GM12891 (cell line): ENCODE results near the gene ZBTB7B.

Experiments used
- DNase-seq: peaks from one replicate; pipeline ENCODE4 v3.0.0; 2011; ENCODE audit warnings: low spot score; ENCODE audit not compliant: insufficient read length
- FAIRE-seq: peaks from 2 replicates; lab custom pipeline; 2011; peaks lifted over from hg19 to GRCh38; lab: Jason Lieb, UNC
- PAX5 ChIP-seq: IDR thresholded peaks from 2 replicates; pipeline ENCODE4 v1.6.1; 2011; ENCODE audit warnings: low read length, moderate library complexity, mild to moderate bottlenecking; ENCODE audit not compliant: insufficient read depth, severe bottlenecking
- POLR2A ChIP-seq: IDR thresholded peaks from 2 replicates; pipeline ENCODE4 v1.6.1; 2011; ENCODE audit warnings: low read depth, low read length, control low read depth
- POLR2AphosphoS5 ChIP-seq: IDR thresholded peaks from 2 replicates; pipeline ENCODE4 v1.6.1; 2011; ENCODE audit warnings: low read depth, low read length, control low read depth
- POU2F2 ChIP-seq: IDR thresholded peaks from 2 replicates; pipeline ENCODE4 v1.6.1; 2011; ENCODE audit warnings: low read depth, mild to moderate bottlenecking, control low read depth, low read length, moderate library complexity
- SPI1 ChIP-seq: IDR thresholded peaks from 2 replicates; pipeline ENCODE4 v1.6.1; 2011; ENCODE audit warnings: low read depth, low read length, control low read depth
- TAF1 ChIP-seq: IDR thresholded peaks from 2 replicates; pipeline ENCODE4 v1.6.1; 2011; ENCODE audit warnings: low read depth, low read length, control low read depth

Gene ZBTB7B

DNA sequence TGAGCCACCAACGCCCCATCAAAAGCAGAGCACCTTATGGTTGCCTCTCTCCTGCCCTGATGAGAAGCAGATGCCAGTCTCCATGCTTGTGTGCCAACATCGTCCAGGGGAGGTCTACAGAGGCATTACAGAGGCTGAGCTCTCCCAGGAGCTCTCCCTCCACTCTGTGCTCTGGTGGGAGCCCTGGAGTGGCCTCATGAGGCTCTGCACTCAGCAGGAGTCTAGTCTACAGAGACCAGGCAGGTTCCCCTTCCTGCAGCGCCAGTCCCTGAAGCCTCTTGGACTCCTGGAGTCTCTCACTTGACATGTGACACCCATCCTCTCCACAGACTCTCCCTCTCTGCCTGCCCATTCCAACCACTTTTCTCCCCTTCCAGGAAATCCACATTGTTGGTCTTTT lies 34.4 kb downstream of the ZBTB7B start:
- TF ChIP-seq PAX5, result no peak
- no peak for FAIRE-seq
- no peak for DNase-seq

DNA sequence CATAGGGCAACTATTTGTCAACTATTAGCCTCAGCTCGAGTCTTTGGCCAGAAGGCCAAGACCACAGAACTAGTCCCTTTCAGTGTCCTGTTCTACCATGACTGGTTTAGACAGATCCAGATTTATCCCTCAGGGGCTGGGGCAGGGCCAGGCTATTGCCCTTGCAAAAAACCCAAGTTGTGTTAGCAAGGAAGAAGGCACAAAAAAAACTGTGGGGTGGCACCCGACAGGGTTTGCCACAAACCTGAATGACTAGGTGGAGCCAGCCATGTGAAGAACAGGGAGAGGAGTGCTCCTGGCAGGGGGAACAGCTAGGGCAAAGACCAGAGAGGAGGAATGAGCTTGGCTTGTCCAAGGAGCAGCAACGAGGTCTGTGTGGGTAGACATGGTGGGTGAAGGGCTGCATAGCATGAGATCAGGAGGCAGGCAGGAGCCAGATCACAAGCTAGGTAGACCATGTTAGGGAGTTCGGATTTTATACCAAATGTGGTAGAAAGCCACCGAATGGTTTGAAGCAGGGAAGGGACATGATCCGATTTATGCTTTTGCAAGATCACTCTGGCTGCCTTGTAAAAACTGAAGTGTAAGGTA lies 35.3 kb downstream of the ZBTB7B start:
- DNase-seq (no peak), FAIRE-seq (no peak)
- no peak for TF ChIP-seq POU2F2
- TF ChIP-seq PAX5, result no peak

DNA sequence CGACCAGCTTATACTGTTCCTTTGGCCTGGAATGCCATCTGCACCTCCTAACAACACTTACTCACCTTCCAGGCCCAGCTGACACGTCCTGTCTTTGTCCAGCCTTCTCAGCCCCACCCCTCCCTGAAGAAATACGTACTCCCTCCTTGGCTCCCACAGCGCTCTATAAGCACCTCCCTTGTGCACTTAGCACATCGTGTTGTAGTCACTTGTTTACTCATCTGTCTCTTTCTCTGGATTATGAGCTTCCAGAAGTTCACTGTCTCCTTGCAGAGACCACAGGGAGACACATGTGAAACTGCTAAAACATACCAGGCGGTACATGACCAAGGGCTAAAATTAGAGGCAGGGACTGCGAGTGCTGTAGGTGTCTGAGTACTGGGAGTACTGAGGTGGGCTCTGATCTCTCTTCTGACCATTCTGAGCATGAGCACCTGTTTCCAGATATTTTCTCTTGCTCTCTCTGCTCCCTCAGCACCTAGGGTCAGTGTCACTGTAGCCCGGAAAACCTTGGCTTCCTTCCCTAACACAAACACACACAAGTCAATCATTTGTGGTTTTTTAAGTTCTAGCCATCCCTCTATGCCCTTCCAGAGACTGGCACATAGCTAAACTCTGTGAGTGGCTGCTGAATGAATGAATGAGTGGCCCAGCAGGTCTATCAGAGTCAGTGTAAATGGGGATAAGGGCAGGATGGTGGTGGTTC lies 36.2 kb downstream of the ZBTB7B start:
- no peak for TF ChIP-seq PAX5
- no peak for TF ChIP-seq SPI1
- no peak for TF ChIP-seq POU2F2
- no peak for TF ChIP-seq POLR2A
- TF ChIP-seq POLR2AphosphoS5, result no peak
- no peak for TF ChIP-seq TAF1
- DNase-seq (no peak), FAIRE-seq (no peak)

DNA sequence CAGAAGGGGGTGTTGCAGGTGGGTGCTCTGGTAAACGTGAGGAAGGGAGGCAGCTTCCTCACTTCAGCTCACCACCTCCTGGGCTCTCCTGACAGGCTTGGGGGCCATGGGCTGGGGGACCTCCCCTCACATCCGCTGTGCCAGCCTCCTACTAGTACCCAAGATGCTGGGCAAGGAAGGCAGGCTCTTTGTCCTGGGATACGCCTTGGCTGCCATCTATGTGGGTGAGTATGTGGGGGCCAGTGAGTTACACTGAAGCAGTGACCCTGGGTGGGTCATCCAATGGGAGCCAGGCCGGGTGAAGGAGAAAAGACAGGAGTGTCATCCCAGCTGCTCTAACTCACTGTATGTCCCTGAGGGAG lies 36.7 kb downstream of the ZBTB7B start:
- TF ChIP-seq POU2F2 (no peak), POLR2A (no peak), PAX5 (no peak), TAF1 (no peak)
- DNase-seq (no peak), FAIRE-seq (no peak)

DNA sequence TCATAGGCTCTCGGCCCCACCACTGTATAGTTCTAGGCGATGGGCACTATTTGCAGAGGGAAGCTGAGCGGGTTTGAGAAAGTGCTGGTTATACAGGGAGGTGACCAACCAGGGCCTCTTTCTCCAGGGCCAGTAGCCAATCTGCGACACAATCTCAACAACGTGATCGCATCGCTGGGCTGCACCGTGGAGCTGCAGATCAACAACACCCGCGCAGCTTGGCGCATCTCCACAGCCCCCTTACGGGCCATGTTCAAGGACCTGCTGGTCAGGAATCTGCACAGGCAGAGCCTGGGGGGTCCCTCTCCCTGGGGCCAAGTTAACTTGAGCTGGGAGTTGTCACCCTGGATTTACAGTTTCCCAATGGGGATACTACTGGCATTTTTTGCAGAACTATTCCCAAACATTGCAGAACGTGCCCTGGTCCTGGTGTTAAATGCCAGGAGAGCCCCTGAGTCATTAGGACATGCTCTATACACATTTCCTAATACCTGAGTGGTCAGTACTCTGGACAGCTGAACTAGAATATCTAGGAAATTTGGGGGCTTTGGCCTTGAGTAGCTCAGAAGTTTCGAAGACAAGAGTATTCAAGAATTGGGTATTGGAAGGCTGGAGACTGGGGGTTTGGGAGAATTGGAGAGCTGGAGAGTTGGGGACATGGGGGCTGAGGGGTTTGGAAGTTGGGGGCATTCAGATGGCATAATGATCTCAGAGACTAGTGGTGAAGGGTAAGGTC lies 37.9 kb downstream of the ZBTB7B start:
- TF ChIP-seq SPI1 (no peak), POU2F2 (no peak), TAF1 (no peak), POLR2AphosphoS5 (no peak), POLR2A (no peak), PAX5 (no peak)
- no peak for DNase-seq
- no peak for FAIRE-seq

GRCh38 chr1:155042789-155043188 lies 40.2 kb downstream of the ZBTB7B start:
- DNase-seq (no peak), FAIRE-seq (no peak)
- TF ChIP-seq SPI1, result no peak
- TF ChIP-seq POU2F2, result no peak
- TF ChIP-seq POLR2AphosphoS5, result no peak
- TF ChIP-seq PAX5, result no peak

- no peak for DNase-seq
- FAIRE-seq, result no peak
- no peak for TF ChIP-seq TAF1
- no peak for TF ChIP-seq PAX5
- TF ChIP-seq POLR2A, result no peak
- TF ChIP-seq POU2F2, result no peak
- no peak for TF ChIP-seq SPI1
- no peak for TF ChIP-seq POLR2AphosphoS5
Measured at GRCh38 chr1:155043301-155043702, 40.7 kb downstream of the ZBTB7B start.

- FAIRE-seq, result no peak
- TF ChIP-seq POU2F2 (no peak), TAF1 (no peak), POLR2A (no peak), PAX5 (no peak), POLR2AphosphoS5 (no peak)
- no peak for DNase-seq
Measured at GRCh38 chr1:155043793-155044192, 41.2 kb downstream of the ZBTB7B start.

DNA sequence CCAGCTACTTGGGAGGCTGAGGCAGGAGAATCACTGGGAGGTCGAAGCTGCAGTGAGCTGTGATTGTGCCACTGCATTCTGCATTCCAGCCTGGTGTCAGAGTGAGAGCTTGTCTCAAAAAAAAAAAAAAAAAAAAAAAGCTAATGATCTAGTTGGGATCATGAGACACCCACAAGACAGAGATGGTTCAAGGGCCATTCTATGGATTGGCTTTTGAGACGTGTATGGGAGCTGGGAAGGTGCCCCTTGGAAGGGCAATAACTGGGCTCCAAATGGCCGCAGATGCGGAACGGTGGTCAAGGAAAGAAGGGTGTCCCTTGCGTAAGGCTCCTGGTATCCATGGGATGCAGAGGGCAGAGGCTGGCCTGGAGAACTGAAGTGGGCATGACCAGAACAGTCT lies 41.8 kb downstream of the ZBTB7B start:
- FAIRE-seq (no peak), DNase-seq (no peak)
- TF ChIP-seq POLR2AphosphoS5 (no peak), POLR2A (no peak), POU2F2 (no peak), SPI1 (no peak), PAX5 (no peak), TAF1 (no peak)
